Fibroblast of mammary gland (primary cell): Measurements from ENCODE around the gene PRSS33.

ENCODE experiments used
- DNase-seq: peaks from one replicate; pipeline ENCODE4 v3.0.0-alpha.2; 2010; ENCODE audit warnings: low read depth
- H3K4me3 ChIP-seq: 2 replicates; pipeline ENCODE4 v1.5.1; 2011; ENCODE audit warnings: low read depth, mild to moderate bottlenecking, low read length, moderate library complexity; ENCODE audit not compliant: control insufficient read depth
- TF ChIP-seq, protein P1 (sequence below): conservative IDR thresholded peaks from 2 replicates; pipeline ENCODE4 v1.5.1; 2011; ENCODE audit warnings: low read depth, low read length, inconsistent platforms; ENCODE audit not compliant: control insufficient read depth, insufficient read depth

Gene PRSS33

DNA sequence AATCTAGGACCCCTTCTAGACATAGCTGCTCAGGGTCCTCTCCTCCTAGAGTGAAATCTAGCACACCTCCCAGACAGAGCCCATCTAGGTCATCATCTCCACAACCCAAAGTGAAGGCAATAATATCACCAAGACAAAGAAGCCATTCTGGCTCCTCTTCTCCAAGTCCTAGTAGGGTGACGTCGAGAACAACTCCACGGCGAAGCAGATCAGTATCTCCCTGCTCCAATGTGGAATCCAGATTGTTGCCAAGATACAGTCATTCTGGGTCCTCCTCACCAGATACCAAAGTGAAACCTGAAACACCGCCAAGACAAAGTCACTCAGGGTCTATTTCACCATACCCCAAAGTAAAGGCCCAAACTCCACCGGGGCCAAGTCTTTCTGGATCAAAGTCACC lies 24.2 kb downstream of the PRSS33 start:
- no peak overlapping the region for H3K4me3 ChIP-seq
- DNase-seq: no peak
- TF ChIP-seq, protein P1, sequence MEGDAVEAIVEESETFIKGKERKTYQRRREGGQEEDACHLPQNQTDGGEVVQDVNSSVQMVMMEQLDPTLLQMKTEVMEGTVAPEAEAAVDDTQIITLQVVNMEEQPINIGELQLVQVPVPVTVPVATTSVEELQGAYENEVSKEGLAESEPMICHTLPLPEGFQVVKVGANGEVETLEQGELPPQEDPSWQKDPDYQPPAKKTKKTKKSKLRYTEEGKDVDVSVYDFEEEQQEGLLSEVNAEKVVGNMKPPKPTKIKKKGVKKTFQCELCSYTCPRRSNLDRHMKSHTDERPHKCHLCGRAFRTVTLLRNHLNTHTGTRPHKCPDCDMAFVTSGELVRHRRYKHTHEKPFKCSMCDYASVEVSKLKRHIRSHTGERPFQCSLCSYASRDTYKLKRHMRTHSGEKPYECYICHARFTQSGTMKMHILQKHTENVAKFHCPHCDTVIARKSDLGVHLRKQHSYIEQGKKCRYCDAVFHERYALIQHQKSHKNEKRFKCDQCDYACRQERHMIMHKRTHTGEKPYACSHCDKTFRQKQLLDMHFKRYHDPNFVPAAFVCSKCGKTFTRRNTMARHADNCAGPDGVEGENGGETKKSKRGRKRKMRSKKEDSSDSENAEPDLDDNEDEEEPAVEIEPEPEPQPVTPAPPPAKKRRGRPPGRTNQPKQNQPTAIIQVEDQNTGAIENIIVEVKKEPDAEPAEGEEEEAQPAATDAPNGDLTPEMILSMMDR: no peak

DNA sequence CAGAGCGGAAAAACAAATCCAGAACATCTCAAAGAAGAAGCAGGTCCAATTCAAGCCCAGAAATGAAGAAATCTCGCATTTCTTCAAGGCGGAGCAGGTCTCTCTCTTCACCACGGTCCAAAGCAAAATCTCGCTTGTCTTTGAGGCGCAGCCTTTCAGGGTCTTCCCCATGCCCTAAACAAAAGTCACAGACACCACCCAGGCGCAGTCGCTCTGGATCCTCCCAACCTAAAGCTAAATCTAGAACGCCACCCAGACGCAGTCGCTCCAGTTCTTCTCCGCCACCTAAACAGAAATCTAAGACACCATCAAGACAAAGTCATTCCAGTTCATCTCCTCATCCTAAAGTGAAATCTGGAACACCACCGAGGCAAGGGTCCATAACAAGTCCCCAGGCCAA lies 24.6 kb downstream of the PRSS33 start:
- DNase-seq: no peak
- H3K4me3 ChIP-seq: no peak overlapping the region
- TF ChIP-seq, protein P1: no peak

- TF ChIP-seq, protein P1: no peak
- H3K4me3 ChIP-seq: no peak overlapping the region
These were observed 25.3 kb downstream of the PRSS33 start for GRCh38 chr16:2761886-2762583.

DNA sequence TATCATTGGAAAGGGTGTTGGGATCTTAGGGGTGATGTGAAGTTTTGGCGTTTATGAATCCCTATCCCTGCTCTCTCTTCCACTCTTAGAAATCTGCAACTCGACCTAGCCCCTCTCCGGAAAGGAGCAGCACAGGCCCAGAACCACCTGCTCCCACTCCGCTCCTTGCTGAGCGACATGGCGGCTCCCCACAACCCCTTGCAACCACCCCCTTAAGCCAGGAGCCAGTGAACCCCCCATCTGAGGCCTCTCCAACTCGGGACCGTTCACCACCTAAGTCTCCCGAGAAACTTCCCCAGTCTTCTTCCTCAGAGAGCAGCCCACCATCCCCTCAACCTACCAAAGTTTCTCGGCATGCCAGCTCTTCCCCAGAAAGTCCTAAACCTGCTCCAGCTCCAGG lies 25.9 kb downstream of the PRSS33 start:
- TF ChIP-seq, protein P1: no peak
- H3K4me3 ChIP-seq: no peak overlapping the region
- DNase-seq: no peak

More at GRCh38 chr16:2761886-2762583, 25.3 kb downstream of the PRSS33 start:
- no peak for DNase-seq

GRCh38 chr16:2757344-2757743 lies 30.0 kb downstream of the PRSS33 start:
- no peak for DNase-seq
- no peak overlapping the region for H3K4me3 ChIP-seq
- TF ChIP-seq, protein P1: no peak

- no peak for DNase-seq
- TF ChIP-seq, protein P1: no peak
- H3K4me3 ChIP-seq: no peak overlapping the region
These were observed 30.9 kb downstream of the PRSS33 start for GRCh38 chr16:2756288-2757015.
